Activated T-cell treated with anti-CD3 and anti-CD28 coated beads for 48 hours (primary cell): ENCODE data around the gene FBXO48.
"Not testable (repeated sequence)": the region's sequence is repeated elsewhere in the genome, so short reads cannot be mapped to it uniquely, and the experiment has no call there.

ENCODE experiments used
- DNase-seq: peaks from one replicate; pipeline ENCODE4 v3.0.0-alpha.2; 2020; ENCODE audit warnings: low read depth

FBXO48 gene, protein sequence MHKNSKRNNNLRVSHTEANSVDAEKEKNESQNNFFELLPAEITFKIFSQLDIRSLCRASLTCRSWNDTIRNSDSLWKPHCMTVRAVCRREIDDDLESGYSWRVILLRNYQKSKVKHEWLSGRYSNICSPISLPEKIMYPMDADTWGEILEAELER

GRCh38 chr2:68467077-68467960 lies at the start of gene FBXO48, which contains the start of gene APLF:
FBXO48 (minus strand) TSS chr2:68467294; CDS start chr2:68465145, 2,149 bp downstream.
APLF (plus strand) TSS chr2:68467585; CDS start chr2:68467732, 147 bp downstream.
- DNase-seq, result peak; percentile 92

DNA sequence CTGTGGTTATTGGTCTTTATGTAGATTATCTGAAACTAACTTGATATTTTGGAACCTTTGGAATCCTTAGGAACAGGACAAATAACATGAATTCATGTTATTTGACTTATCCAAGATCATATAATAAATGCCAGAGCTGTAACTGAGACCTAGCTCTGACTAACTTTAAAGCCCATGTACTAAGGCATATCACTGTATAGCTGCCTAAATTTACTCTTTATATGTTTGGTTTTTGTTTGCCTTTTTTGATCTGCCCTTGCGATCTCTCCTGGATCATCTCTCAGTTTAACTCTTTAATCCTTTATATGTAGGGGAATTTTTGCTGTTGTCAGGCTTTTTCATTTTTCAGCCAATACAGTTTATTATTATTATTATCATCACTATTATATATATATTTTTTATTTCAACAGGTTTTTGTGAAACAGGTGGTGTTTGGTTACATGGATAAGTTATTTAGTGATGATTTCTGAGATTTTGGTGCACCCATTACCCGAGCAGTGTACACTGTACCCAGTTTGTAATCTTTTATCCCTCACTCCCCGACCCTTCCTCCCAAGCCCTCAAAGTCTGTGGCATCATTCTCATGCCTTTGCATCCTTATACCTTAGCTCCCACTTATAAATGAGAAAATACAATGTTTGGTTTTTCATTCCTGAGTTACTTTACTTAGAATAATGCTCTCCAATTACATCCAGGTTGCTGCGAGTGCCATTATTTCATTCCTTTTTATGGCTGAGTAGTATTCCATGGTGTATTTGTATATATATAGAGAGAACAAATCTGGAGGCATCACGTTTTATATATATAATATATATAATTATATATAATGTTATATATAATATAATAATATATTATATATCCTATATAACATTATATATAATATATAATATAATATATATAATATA lies 49.2 kb upstream of the FBXO48 start:
- no peak for DNase-seq

DNA sequence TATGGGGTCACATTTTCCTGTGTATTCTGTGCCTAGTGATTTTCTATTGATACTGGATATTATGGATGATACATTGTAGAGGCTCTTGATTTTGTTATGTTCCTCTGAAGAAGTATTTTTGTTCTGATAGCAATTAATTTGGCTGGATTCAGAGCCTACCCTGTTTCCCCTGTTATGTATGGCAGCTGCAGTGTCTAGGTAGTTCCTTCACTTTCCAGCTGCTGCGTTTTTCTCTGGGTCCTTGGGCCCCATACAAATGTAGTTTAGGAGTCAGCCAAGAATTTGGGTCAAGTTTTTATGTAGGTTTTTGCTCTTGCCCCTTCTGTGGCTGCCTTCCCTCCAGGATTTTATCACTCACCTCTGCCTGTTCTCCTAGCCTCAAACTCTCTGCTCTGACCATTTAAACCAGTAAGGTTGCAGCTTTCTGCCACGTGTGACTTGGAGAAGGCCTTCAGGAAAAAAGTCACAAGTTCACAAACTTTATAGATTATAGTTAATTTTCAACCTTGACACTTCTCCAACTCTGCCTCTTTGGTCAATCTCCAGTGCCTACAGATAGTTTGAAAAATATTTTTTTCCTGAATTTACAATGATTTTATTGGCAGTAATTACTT lies 47.3 kb upstream of the FBXO48 start:
- DNase-seq, result no peak

DNA sequence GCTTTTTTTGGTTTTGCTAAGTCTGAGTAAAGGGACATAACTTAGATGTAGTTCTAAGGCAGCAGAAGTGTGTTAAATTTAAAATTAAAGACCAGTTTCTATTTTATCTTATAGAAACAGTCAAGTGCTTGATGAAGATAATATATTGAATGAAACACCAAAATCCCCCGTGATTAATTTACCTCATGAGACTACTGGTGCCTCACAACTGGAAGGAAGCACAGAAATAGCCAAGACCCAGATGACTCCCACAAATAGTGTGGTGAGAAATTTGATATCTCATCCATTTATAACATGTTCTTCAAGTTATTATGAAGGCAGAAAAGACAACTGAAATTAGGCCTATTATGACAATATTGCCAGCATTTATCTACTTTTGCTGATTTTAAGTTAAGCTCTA lies 45.9 kb upstream of the FBXO48 start:
- no peak for DNase-seq

DNA sequence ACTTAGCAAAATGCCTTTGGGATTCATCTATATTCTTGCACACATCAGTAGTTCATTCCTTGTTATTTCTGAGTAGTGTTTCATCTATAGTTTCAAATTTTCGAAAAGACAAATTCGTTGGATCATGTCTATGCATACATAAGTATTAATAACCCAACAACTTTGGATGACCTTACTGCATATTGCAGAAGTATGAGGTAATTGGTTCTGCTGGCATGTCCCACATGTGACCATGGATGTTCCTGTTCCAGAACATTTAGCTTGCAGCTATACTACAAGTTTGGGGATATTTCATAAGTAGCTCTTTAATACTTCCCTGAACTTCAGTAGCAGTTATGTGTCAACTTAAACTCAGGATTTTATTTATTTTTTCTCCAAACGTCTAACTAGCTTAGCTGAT lies 45.2 kb upstream of the FBXO48 start:
- no peak for DNase-seq

DNA sequence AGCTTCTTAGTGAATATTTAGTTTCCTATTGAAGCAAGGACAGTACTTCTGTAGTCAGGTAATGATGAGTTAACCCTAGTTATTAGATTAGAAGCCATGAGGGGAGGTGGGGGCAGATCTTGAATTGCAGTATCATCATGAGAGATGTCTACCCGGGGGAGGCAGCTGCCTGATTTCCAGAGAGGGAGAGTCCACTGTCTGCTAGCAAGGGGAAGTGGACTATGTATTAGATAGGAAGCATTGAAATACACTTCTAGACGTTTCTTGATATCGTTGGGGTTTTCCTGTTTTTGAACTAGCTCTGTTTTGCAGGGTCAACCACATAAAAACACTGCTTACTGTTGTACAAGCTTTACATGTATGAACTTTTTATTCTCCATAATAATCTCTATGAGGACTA lies 39.1 kb upstream of the FBXO48 start:
- no peak for DNase-seq

- no peak for DNase-seq
Observed at GRCh38 chr2:68505603-68506159, 38.6 kb upstream of the FBXO48 start.

DNA sequence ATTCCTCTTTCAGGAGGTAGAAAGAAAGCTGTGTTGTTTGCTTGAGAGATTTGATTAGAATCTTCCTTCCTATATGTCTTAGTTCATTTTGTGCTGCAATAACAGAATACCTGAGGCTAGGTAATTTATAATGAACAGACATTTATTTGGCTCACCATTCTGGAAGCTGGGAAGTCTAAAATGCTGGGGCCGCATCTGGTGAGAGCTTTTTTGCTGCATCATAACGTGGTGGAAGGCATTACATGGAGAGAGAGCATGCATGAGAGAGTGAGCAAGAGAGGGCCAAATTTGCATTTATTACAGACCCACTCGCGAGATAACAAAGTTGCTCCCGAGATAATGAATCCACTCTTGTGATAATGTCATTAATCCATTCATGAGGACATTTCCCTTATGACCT lies 34.7 kb upstream of the FBXO48 start:
- no peak for DNase-seq

DNA sequence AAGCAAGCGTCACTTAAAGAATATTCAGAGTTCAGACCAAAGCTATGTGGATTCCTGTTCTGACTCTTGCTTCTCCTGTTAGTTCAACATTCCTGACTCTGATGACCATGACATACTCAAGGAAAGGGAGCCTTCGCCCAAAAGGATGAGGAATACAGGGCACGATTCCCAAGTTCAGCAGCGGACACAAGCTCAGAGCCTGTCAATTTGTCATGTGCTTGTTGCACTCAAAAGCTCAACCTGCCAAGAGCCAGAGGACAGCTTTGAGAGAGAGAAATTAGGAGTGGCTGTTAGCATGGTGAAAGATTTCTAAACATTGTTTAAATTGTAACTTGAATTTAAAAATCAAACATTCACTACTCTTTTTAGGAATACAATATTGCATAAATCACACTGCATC lies 33.6 kb upstream of the FBXO48 start:
- DNase-seq, result no peak

GRCh38 chr2:68499133-68499532 lies 32.0 kb upstream of the FBXO48 start:
- DNase-seq, result no peak

DNA sequence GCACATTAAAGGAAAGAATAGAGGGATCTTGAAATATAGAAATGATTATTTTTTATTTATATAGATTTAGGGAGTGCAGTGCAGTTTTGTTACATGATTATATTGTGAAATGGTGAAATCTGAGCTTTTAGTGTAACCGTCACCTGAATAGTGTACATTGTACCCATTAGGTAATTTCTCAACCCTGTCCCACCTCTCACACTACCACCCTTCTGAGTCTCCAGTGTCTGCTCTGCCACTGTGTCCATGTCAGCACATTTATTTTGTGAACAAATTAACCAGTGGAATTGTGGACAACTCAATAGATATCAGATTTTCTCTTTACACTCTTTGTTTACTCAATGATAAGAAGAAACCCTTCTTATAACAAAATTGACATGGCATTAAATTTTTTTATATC lies 24.5 kb upstream of the FBXO48 start:
- no peak for DNase-seq

GRCh38 chr2:68489282-68489681 lies 22.2 kb upstream of the FBXO48 start:
- DNase-seq, result no peak

DNA sequence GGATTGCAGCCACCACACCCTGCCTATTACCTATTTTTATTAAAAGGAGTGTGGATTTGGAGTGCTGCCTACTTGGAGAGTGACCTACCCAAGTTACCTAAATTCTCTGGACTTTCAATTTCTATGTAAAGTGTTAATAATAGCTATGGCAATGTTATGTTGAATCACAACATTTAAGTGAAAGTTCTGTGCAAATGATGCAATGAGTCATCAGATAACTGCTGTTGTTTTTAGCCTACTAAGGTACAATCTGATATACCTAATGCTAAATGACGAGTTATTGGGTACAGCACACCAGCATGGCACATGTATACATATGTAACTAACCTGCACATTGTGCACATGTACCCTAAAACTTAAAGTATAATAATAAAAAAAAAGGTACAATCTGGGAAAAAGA lies 21.5 kb upstream of the FBXO48 start:
- not testable (repeated sequence) for DNase-seq

DNA sequence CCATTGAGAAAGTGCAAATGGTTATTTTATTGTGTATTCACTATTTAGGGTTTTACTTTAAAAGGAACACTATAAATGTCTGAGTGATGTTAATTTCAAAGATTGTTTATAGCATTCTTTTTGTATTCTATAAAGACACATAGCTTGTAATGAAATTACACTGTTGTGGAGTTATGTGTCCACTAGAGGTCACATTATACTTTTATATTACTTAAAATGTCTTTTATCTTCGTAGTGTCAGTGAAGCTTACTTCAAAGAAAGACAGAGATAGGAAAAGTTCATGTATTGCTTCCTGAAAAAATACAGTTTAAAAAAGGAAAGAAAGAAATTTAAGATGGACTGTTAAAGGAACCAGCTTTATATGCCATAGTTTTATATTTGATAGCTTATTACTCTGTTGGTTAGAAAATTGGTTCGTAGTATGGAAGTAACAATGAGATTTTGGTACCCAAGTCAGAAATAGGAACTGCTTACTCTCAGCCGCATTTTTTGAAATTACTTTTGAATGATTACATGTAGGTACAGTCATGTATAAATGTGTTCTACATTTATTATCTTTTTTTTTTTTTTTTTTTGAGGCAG lies 20.8 kb upstream of the FBXO48 start:
- no peak for DNase-seq

GRCh38 chr2:68483011-68483410 lies 15.9 kb upstream of the FBXO48 start:
- no peak for DNase-seq

GRCh38 chr2:68482296-68482820 lies 15.3 kb upstream of the FBXO48 start:
- no peak for DNase-seq

DNA sequence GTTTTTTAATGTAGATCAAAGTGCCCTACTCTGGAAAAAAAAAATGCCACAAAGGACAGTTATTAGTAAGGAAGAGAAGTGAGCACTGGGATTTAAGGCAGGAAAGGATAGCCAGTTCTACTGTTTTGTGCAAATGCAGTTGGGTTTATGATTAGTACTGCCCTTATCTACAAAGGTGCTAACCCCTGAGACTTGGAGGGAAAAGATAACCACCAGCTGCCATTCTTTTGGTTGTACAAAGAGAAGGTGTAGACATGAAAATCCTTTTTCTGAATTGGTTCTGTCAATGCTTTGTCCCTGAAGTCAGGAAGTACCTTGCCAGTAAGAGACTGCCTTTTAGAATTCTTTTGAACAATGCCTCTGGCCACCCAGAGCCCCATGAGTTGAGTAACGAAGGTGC lies 11.6 kb upstream of the FBXO48 start:
- no peak for DNase-seq

GRCh38 chr2:68476454-68476853 lies 9.4 kb upstream of the FBXO48 start:
- no peak for DNase-seq

DNA sequence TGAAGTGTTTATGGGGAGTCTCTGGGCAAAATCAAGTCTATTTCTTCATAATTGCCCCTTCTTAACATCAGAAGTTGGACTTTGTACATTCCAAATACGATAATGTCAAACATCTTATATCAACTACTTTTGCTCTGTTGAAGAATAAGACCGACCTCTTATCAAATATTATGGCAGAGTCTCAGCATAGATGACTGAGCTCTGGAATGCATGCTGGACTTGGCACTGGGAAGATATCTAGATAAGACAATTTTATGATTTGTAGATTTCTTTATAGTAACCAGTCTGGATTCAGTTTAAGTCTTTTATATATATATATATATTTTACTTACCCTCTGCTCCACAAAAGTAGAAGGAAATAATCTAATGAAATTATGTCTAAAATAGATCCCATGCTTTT lies 8.5 kb upstream of the FBXO48 start:
- no peak for DNase-seq

GRCh38 chr2:68475110-68475509 lies 8.0 kb upstream of the FBXO48 start:
- no peak for DNase-seq

DNA sequence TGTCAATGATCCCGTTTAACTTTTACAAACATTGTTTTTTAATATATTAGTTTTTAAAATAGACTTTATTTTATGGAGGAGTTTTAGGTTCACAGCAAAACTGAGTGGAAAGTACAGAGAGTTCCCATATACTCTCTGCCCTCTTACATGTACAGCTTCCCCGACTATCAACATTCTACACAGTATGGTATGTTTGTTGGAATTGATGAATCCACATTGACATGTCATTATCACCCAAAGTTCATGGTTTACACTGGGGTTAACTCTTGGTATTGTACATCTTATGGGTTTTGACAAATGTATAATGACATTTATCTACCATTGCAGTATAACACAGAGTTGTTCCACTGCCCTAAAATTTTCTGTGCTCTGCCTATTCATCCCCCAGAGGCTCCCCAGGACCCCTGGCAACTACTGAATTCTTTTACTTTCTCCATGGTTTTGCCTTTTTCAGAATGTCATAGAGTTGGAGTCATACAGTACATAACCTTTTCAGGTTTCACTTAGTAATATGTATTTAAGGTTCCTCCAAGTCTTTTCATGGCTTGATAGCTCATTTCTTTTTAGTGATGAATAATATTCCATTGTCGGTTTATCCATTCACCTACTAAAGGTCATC lies 5.8 kb upstream of the FBXO48 start:
- no peak for DNase-seq
